Ovary (tissue), 9 donors: Measurements from ENCODE around the gene FAM120B. TPM values are rescaled to one million over a fixed set of nuclear protein-coding genes. Genes with fewer than 3 reads are reported as not detected.

Experiments
- DNase-seq, 5 donors: peaks; one replicate each; pipeline ENCODE4 v3.0.0-alpha.2; 2019 to 2020
- H3K27ac ChIP-seq, 2 donors: fragments of 200-600 bp; one replicate each; pipeline versions ENCODE4 v1.5.1 to v1.8.0; 2019 to 2022
- H3K27me3 ChIP-seq: fragments of 200-600 bp; one replicate; pipeline ENCODE4 v1.8.0; 2022
- H3K36me3 ChIP-seq: fragments of 200-600 bp; sonication (generic); one replicate; pipeline ENCODE4 v1.5.1; 2019
- H3K4me1 ChIP-seq: one replicate; pipeline ENCODE4 v1.8.1; 2013; ENCODE audit warnings: mild to moderate bottlenecking, moderate library complexity; ENCODE audit not compliant: insufficient read depth
- H3K4me3 ChIP-seq: fragments of 200-600 bp; sonication (generic); one replicate; pipeline ENCODE4 v1.5.1; 2017
- H3K9me3 ChIP-seq, 2 donors: fragments of 200-600 bp in 1 of 2; sonication (generic) in 1 of 2; one replicate each; pipeline versions ENCODE4 v1.5.1 to v1.8.1; 2013 to 2019; ENCODE audit warnings: mild to moderate bottlenecking in 1 of 2, moderate library complexity in 1 of 2
- EP300 ChIP-seq: sonication (generic); formaldehyde crosslinking; IDR thresholded peaks from one replicate; pipeline ENCODE4 v1.6.1; 2017; ENCODE audit warnings: antibody characterized with exemption
- POLR2A ChIP-seq: fragments of 450-650 bp; IDR thresholded peaks from one replicate; pipeline ENCODE4 v1.6.1; 2017; ENCODE audit warnings: antibody characterized with exemption, mild to moderate bottlenecking, moderate library complexity
- WGBS, 3 donors: extraction: QIAGEN DNeasy Blood & Tissue Kit in 1 of 3; methylation state at CpG; one replicate each; pipeline versions ENCODE4 v1.1.5 to v1.1.7; 2013 to 2017; 5-methylcytosine and 5-hydroxymethylcytosine counted together
- intact Hi-C, 4 donors: fragments of 100-400 bp; cut with DNase I; formaldehyde crosslinking; loops; one replicate each; pipeline versions ENCODE4 v1.11.0 to v1.15.1; 2022 to 2023
- polyA plus RNA-seq, 2 donors: library from polyadenylated mRNA; stranded (reverse); fragments of 200-250 nt in 1 of 2; fragments of 350-450 nt in 1 of 2; fragmentation: Illumina TruSeq in 1 of 2; extraction: RNeasy Lipid Tissue Mini Kit (QIAGEN cat#74804) in 1 of 2; gene quantifications; one replicate each; pipeline ENCODE4 v1.2.3, GENCODE V29; 2013 to 2014
- total RNA-seq, 7 donors: library from RNA; depleted of rRNA in 2 of 7; stranded (reverse); fragments of >200 nt in 2 of 7; fragmentation: NEBNext Ultra II Directional in 3 of 7; extraction: Animal tissue kit (Norgen Biotek cat#: 25700) in 3 of 7; gene quantifications; one replicate each; pipeline versions ENCODE4 v1.1.0 to v1.2.4, GENCODE V29; 2016 to 2023
- TF ChIP-seq, protein P1 (sequence below), 3 donors: fragments of 450-650 bp in 2 of 3; fragments of 200-600 bp in 1 of 3; IDR thresholded peaks; one replicate each; pipeline versions ENCODE4 v1.5.1 to v1.8.0; 2016 to 2022; ENCODE audit warnings: antibody characterized with exemption in 3 of 3, mild to moderate bottlenecking in 1 of 3
- donor health status: DM: no; HTN: no; CAD: no; lungs with moderate emphysema.
- donor health status: DM: no; HTN: no; CAD: no.
- donor health status: Bipolar disorder and iron deficiency.
- donor health status: DM: yes; HTN: yes; CAD: no.
- donor health status: DM: no; HTN: no; CAD: no.
- donor health status: DM: yes; HTN: yes; CAD: no.

Gene FAM120B
- total and polyA plus RNA-seq, 9 donors: 10.6 to 39.3 (median 28.4) TPM

DNA sequence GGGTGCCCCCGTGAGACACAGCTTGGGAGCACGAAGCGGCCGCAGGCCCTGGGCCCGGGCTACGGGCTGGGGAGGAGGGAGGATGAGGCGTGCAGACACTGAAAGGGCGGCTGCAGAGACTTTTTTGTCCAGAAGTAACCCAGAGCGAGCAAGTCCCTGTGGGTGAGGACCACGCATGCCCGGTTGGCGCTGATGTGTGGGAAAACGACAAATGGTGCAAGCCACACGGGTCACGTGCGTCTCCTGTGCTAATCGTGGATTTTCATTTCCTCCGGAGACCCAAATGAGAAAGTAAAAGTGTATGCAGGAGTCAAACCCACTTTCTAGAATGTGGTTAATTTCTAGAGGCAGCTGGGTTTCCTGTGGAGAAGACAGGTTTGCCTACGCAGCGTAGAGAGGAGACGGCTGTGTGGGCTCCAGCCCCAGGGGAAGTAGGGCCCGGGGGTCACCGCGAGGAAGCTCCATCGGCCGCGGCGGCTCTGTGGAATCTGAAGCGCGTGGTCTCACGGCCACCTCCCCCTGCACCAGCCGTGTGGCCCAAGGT is 34.7 kb upstream of the FAM120B start:
- DNase-seq: no peak
- Histone ChIP-seq H3K9me3 (no peaks in the 10 kb centered on the region), H3K36me3 (no peaks in the 10 kb centered on the region), H3K27me3 (no peaks in the 10 kb centered on the region), H3K4me3 (no peak overlapping the region), H3K27ac (no peak overlapping the region), H3K4me1 (peaks cover 10% of the 10 kb centered on the region)
- intact Hi-C loops: no loop called here
- TF ChIP-seq, protein P1, sequence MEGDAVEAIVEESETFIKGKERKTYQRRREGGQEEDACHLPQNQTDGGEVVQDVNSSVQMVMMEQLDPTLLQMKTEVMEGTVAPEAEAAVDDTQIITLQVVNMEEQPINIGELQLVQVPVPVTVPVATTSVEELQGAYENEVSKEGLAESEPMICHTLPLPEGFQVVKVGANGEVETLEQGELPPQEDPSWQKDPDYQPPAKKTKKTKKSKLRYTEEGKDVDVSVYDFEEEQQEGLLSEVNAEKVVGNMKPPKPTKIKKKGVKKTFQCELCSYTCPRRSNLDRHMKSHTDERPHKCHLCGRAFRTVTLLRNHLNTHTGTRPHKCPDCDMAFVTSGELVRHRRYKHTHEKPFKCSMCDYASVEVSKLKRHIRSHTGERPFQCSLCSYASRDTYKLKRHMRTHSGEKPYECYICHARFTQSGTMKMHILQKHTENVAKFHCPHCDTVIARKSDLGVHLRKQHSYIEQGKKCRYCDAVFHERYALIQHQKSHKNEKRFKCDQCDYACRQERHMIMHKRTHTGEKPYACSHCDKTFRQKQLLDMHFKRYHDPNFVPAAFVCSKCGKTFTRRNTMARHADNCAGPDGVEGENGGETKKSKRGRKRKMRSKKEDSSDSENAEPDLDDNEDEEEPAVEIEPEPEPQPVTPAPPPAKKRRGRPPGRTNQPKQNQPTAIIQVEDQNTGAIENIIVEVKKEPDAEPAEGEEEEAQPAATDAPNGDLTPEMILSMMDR (IDR thresholded peaks at IDR 0.05): no peak
- TF ChIP-seq POLR2A: no peak
- no peak for TF ChIP-seq EP300
- WGBS, 3 donors: 90 to 94% (median 92%) methylated on average over 31 to 32 of the region's 32 CpGs

DNA sequence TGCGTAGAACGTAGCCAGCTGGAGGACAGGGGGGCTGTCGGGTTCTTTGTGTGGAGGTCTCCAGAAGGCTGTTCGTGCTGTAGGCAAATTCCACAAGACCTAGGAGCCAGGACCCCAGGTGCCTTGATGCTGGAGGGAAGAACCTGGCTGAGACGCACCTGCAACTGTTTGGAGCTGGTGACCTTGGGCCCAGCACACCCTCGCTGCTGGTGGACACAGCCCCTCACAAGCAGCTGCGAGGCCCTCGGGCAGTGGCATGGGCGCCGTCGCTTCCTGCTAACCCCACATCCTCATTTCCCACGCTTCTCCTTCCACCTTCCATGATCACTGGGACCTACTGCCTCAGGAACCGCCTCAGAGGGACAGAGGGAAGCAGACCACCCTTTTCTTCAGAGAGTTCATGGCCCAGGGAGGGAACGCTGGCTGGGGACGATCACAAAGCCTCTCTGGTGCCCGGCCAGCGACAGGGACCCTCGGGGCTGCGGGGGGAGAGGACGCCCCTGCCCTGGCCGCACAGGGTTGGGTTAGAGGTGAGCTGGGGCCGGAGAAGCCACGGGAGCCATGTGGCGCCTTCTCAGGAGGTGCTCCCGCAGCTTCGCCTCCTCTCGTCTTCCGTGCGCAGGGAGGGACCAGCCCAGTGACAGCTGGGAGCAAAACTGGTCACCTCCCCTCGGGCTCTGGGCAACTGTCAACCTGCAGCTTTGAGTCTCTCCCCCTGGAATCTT is 34.1 kb upstream of the FAM120B start:
- intact Hi-C loops: no loop called here
- Histone ChIP-seq H3K36me3 (no peaks in the 10 kb centered on the region), H3K9me3 (no peaks in the 10 kb centered on the region), H3K27me3 (no peaks in the 10 kb centered on the region), H3K27ac (no peak overlapping the region), H3K4me3 (no peak overlapping the region), H3K4me1 (peaks cover 11% of the 10 kb centered on the region)
- DNase-seq: no peak
- TF ChIP-seq, protein P1 (IDR thresholded peaks at IDR 0.05): no peak
- TF ChIP-seq EP300 (no peak), POLR2A (no peak)
- WGBS, 3 donors: 83 to 89% (median 85%) methylated on average over 30 of the region's 30 CpGs

DNA sequence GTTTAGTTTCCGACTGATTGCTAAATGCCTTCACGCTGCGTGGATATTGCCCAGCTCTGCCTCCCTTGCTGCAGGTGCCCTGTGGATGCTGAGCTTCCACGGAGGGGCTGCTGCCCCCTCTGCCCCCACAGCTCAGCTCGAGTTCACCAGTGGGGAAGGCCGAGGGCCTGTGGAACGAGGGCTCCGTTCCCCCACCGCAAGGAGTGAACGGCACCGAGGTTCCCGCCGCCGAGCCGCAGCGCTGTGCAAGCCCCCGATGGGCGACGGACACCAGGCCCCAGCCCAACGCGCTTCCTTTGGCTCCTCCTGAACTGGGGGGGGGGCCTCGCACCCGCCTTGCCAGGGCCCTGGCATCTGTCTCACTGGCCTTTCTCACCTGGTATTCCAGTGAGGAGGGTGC is 33.4 kb upstream of the FAM120B start:
- no peak overlapping the region for H3K27ac ChIP-seq
- no peak overlapping the region for H3K4me3 ChIP-seq
- intact Hi-C loops: no loop called here
- H3K36me3 ChIP-seq: no peaks in the 10 kb centered on the region
- no peak for DNase-seq
- TF ChIP-seq POLR2A (no peak), EP300 (no peak)
- H3K4me1 ChIP-seq: peaks cover 11% of the 10 kb centered on the region
- no peaks in the 10 kb centered on the region for H3K27me3 ChIP-seq
- no peaks in the 10 kb centered on the region for H3K9me3 ChIP-seq
- WGBS, 3 donors: 93 to 94% (median 93%) methylated on average over 23 of the region's 23 CpGs

DNA sequence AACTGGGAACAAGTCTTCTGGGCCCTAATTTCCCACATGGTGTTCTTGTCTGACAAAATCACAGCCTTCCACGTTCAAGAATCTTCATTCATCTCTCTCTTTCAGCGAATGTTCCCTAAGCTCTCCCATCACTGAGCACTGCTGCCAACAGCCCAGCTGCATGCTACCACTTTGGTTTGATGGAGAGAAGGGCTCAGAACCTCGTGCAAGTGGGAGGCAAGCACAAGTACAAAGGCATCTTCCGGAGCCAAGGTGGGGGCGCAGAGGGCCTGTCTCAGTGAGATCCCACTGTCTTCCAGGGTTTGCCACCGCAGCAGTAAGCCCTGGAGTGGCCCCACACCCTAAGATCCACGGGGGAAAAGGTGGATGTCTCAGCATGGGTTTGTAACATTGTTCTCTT is 32.9 kb upstream of the FAM120B start:
- H3K4me1 ChIP-seq: peaks cover 11% of the 10 kb centered on the region
- no peaks in the 10 kb centered on the region for H3K9me3 ChIP-seq
- H3K27me3 ChIP-seq: no peaks in the 10 kb centered on the region
- intact Hi-C loops: no loop called here
- WGBS, 3 donors: 42 to 54% (median 52%) methylated on average over 7 of the region's 7 CpGs
- DNase-seq: no peak
- no peak overlapping the region for H3K4me3 ChIP-seq
- TF ChIP-seq EP300: no peak
- no peaks in the 10 kb centered on the region for H3K36me3 ChIP-seq
- H3K27ac ChIP-seq: no peak overlapping the region

DNA sequence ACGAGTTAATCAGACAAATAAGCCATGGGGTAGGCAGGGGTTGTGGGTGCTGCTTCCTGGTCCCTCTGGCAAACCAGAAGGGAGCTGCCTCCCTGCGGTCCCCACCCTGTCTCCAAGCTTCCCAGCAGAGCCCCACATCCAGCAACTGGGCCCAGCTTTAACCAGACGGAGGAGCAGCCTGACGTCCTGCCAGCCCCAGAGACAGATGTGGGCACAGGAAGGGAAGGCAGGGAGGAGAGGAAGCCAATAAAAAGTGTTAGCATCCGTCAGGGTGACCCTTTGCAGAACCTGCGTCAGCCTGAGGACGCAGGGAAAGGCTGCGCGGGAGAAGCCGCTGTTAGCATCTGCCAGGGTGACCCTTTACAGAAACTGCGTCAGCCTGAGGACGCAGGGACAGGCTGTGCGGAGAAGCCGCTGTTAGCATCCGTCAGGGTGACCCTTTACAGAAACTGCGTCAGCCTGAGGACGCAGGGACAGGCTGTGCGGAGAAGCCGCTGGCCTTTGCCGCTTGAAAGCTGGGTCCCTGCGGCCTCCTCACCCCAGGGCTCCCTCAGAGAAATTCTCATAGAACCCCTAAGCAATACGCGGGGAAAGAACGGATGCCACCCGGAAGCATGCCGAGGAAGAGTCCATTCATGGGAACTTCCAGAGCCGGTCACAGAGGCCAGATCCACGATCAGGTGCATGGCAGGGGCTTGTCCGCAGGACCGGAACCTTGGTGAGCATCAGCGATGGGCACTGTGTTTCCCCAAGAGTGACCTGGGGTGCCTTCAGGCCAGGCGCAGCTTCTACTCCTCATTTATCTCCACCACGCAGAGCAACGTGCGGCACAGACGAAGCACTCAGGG is 31.6 kb upstream of the FAM120B start:
- H3K27ac ChIP-seq: no peak overlapping the region
- H3K9me3 ChIP-seq: no peaks in the 10 kb centered on the region
- TF ChIP-seq, protein P1 (IDR thresholded peaks at IDR 0.05): no peak
- TF ChIP-seq POLR2A: no peak
- TF ChIP-seq EP300: no peak
- WGBS, 3 donors: 90 to 94% (median 94%) methylated on average over 34 to 36 of the region's 36 CpGs
- no peak overlapping the region for H3K4me3 ChIP-seq
- intact Hi-C loops: no loop called here
- peak in 3 of 5 donors; percentile 14 to 27 (median 16) for DNase-seq
- H3K27me3 ChIP-seq: no peaks in the 10 kb centered on the region
- peaks cover 13% of the 10 kb centered on the region for H3K4me1 ChIP-seq
- no peaks in the 10 kb centered on the region for H3K36me3 ChIP-seq
